GM19351 (cell line): ENCODE measurements around the gene PPFIA4.

Source experiments
- ATAC-seq: cut with Tn5 transposase; IDR thresholded peaks from one replicate; pipeline ENCODE4 v1.9.1; 2021; ENCODE audit warnings: mild to moderate bottlenecking, moderate library complexity; ENCODE audit not compliant: unreplicated experiment

Gene PPFIA4

GRCh38 chr1:203081465-203082230 lies 55.4 kb downstream of the PPFIA4 start:
- no peak for ATAC-seq

- no peak for ATAC-seq
Observed at GRCh38 chr1:203082231-203082505, 55.9 kb downstream of the PPFIA4 start.

- ATAC-seq = no peak
Observed at GRCh38 chr1:203082571-203083462, 56.5 kb downstream of the PPFIA4 start.

- ATAC-seq = no peak
Observed at GRCh38 chr1:203083463-203083921, 57.2 kb downstream of the PPFIA4 start.

GRCh38 chr1:203084588-203085527 lies 58.6 kb downstream of the PPFIA4 start:
- no peak for ATAC-seq

- no peak for ATAC-seq
Observed at GRCh38 chr1:203085528-203086406, 59.5 kb downstream of the PPFIA4 start, which contains the start of gene MYOG. TSS of gene MYOG (minus strand) at chr1:203086012. CDS start at chr1:203085961, 51 bp downstream.

- ATAC-seq = no peak
Observed at GRCh38 chr1:203086992-203087763, 60.9 kb downstream of the PPFIA4 start.

GRCh38 chr1:203088441-203088840 lies 62.1 kb downstream of the PPFIA4 start:
- no peak for ATAC-seq

- no peak for ATAC-seq
Observed at GRCh38 chr1:203089001-203089650, 62.8 kb downstream of the PPFIA4 start.

GRCh38 chr1:203089651-203090045 lies 63.4 kb downstream of the PPFIA4 start:
- no peak for ATAC-seq

GRCh38 chr1:203090421-203091198 lies 64.3 kb downstream of the PPFIA4 start:
- ATAC-seq = no peak

GRCh38 chr1:203091199-203091477 lies 64.8 kb downstream of the PPFIA4 start:
- ATAC-seq = no peak

GRCh38 chr1:203091761-203092330 lies 65.6 kb downstream of the PPFIA4 start:
- no peak for ATAC-seq

GRCh38 chr1:203093754-203094410 lies 67.6 kb downstream of the PPFIA4 start:
- no peak for ATAC-seq

GRCh38 chr1:203095061-203095690 lies 68.9 kb downstream of the PPFIA4 start:
- no peak for ATAC-seq

- ATAC-seq = no peak
Observed at GRCh38 chr1:203096566-203096965, 70.3 kb downstream of the PPFIA4 start.

GRCh38 chr1:203097001-203097400 lies 70.7 kb downstream of the PPFIA4 start:
- no peak for ATAC-seq
